Upper lobe of right lung (tissue), 1 donor: ENCODE data around the gene DLGAP3. TPM values are rescaled to one million over a fixed set of nuclear protein-coding genes. Genes with fewer than 3 reads are reported as not detected.

Source experiments
- ATAC-seq: fragments of 200-7000 bp; cut with Tn5 transposase; one replicate; pipeline ENCODE4 v1.9.1; 2020; ENCODE audit warnings: mild to moderate bottlenecking, moderate library complexity
- DNase-seq: peaks from one replicate; pipeline ENCODE4 v3.0.0-alpha.2; 2020
- H3K27ac ChIP-seq: fragments of 200-600 bp; one replicate; pipeline ENCODE4 v1.8.0; 2022
- H3K27me3 ChIP-seq: fragments of 200-600 bp; one replicate; pipeline ENCODE4 v1.8.0; 2022; ENCODE audit warnings: mild to moderate bottlenecking
- H3K36me3 ChIP-seq: fragments of 200-600 bp; one replicate; pipeline ENCODE4 v1.8.0; 2022
- H3K4me1 ChIP-seq: fragments of 200-600 bp; one replicate; pipeline ENCODE4 v1.8.0; 2022
- H3K4me3 ChIP-seq: fragments of 200-600 bp; one replicate; pipeline ENCODE4 v1.8.0; 2022; ENCODE audit warnings: mild to moderate bottlenecking
- H3K9me3 ChIP-seq: fragments of 200-600 bp; one replicate; pipeline ENCODE4 v1.8.0; 2022
- intact Hi-C: fragments of 100-400 bp; cut with DNase I; formaldehyde crosslinking; loops from one replicate; pipeline ENCODE4 v1.11.0; 2022
- total RNA-seq: library from RNA; stranded (reverse); fragmentation: NEBNext Ultra II Directional; extraction: Animal tissue kit (Norgen Biotek cat#: 25700); gene quantifications from one replicate; pipeline ENCODE4 v1.2.1, GENCODE V29; 2021
- TF ChIP-seq, protein P1 (sequence below): fragments of 200-600 bp; IDR thresholded peaks from one replicate; pipeline ENCODE4 v1.8.0; 2022; ENCODE audit warnings: antibody characterized with exemption
- donor health status: DM: no; HTN: yes; CAD: no; lungs with severe emphysema.

The DLGAP3 gene
- total RNA-seq, 1 donor from 2014 or later = 0.35 TPM

DNA sequence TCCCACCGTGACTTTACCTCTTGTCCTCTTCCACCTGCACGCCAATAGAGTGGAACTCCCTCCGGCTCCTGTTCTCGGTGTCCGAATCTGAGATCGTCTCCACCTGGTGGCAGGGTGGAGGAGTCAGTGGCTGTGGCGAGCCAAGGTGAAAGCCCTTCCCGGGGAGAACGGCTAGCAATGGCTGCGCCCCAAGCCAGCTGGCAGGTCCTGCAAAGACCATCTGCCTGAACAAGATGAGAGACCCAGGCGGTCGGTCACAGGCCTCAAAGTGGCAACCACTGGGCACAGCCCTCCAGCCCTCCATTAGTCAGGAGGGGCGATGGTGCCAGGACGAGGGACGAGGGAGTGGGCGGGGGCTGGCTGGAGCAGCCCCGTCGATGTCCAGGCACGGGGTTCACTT is 44.5 kb downstream of the DLGAP3 start:
- H3K4me1 ChIP-seq = peaks cover 5% of the 10 kb centered on the region
- no peak for ATAC-seq
- no peaks in the 10 kb centered on the region for H3K9me3 ChIP-seq
- H3K36me3 ChIP-seq = no peaks in the 10 kb centered on the region
- DNase-seq = no peak
- TF ChIP-seq, protein P1, sequence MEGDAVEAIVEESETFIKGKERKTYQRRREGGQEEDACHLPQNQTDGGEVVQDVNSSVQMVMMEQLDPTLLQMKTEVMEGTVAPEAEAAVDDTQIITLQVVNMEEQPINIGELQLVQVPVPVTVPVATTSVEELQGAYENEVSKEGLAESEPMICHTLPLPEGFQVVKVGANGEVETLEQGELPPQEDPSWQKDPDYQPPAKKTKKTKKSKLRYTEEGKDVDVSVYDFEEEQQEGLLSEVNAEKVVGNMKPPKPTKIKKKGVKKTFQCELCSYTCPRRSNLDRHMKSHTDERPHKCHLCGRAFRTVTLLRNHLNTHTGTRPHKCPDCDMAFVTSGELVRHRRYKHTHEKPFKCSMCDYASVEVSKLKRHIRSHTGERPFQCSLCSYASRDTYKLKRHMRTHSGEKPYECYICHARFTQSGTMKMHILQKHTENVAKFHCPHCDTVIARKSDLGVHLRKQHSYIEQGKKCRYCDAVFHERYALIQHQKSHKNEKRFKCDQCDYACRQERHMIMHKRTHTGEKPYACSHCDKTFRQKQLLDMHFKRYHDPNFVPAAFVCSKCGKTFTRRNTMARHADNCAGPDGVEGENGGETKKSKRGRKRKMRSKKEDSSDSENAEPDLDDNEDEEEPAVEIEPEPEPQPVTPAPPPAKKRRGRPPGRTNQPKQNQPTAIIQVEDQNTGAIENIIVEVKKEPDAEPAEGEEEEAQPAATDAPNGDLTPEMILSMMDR = no peak
- H3K27me3 ChIP-seq = peaks cover 45% of the 10 kb centered on the region
- no peak overlapping the region for H3K27ac ChIP-seq
- intact Hi-C loops = no loop called here
- no peak overlapping the region for H3K4me3 ChIP-seq

DNA sequence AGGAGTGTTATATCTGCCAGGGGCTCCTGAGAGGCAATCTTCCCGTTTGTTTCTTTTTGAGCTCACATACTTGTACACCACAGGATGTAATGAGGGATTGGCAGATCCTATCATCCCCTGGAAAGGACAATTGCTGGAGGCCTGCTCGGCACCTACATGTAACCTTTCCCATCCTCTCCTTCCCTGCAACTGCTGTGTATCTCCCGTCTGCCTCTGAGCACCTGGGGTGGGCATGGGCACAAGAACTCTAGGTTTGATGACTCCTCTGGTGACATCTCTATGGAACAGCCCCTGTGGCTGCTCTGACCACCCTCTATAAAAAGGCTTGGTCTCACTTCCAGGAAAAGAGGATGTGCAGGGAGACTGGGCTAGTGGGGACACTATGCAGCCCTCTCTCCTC is 44.9 kb downstream of the DLGAP3 start:
- ATAC-seq = no peak
- Histone ChIP-seq H3K4me1 (peaks cover 5% of the 10 kb centered on the region), H3K27ac (no peak overlapping the region), H3K4me3 (no peak overlapping the region), H3K36me3 (no peaks in the 10 kb centered on the region), H3K27me3 (peaks cover 45% of the 10 kb centered on the region), H3K9me3 (no peaks in the 10 kb centered on the region)
- TF ChIP-seq, protein P1 = no peak
- intact Hi-C loops = no loop called here
- no peak for DNase-seq

DNA sequence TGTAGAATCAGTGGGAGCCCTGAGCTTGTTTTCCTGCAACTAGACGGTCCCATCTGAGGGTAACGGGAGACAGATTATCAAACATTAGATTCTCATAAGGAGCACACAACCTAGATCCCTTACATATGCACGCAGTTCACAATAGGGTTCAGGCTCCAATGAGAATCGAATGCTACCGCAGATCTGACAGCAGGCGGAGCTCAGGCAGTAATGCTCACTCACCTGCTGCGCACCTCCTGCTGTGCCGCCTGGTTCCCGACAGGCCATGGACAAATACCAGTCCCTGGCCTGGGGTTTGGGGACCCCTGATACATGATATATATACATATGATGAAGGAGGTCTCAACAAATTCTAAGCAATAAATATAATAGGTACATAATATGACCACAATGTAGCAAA is 50.2 kb downstream of the DLGAP3 start:
- no peak overlapping the region for H3K4me3 ChIP-seq
- no peak for ATAC-seq
- H3K27ac ChIP-seq = no peak overlapping the region
- TF ChIP-seq, protein P1 = no peak
- no peaks in the 10 kb centered on the region for H3K4me1 ChIP-seq
- DNase-seq = no peak
- intact Hi-C loops = no loop called here
- no peaks in the 10 kb centered on the region for H3K36me3 ChIP-seq
- no peaks in the 10 kb centered on the region for H3K9me3 ChIP-seq
- H3K27me3 ChIP-seq = peaks cover 23% of the 10 kb centered on the region

DNA sequence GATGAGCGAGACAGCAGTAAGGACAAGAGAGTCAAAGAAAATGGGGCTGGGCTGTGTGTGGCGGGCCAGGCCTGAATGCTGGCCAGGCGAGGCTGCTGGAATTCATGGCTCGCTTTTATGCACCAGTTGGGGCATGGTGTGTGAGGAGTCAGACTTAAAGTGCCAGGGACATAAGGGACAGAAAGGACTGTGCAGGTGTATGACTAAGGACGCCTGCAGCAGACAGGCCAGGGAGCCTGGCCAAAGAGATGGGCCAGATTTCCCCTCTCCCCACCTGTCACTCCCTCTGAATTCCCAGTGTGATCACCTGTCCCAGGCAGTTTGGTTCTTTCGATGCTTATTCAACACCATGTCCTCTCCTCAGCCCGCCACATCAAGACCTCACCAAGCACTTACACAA is 53.0 kb downstream of the DLGAP3 start:
- TF ChIP-seq, protein P1 = no peak
- H3K27me3 ChIP-seq = peaks cover 6% of the 10 kb centered on the region
- intact Hi-C loops = no loop called here
- H3K9me3 ChIP-seq = no peaks in the 10 kb centered on the region
- ATAC-seq = no peak
- no peak overlapping the region for H3K27ac ChIP-seq
- H3K4me1 ChIP-seq = no peaks in the 10 kb centered on the region
- no peaks in the 10 kb centered on the region for H3K36me3 ChIP-seq
- H3K4me3 ChIP-seq = no peak overlapping the region
- DNase-seq = no peak

DNA sequence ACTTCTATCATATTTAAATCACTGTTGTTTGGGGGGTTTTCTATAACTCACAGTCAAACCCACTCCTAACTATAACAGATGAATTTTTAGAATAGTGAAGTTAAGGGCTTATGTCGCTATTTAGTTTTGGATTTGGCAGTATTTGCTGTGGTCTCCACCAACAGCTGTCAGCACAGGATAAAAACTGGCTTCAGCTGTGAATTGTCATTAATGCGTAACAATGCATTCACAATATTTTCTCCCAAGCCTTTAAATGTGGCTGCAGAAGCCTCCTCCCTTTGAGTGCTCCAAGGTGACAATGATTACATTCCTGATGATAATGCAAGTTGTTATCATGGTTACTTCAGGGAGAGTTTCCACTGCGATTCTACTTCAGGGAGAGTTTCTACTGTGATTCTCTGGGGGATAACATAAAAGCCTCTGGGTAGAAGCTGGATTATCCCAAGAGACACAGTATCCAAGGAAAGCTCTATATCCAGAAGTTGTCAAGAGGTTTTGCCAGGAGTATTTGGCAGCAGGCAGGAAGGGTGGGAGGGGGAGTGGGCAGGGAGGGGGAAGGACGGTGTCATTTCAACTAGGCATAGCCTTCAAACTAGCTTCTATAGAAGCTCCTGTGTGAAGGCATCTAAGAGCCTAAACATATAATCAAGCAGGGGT is 55.0 kb downstream of the DLGAP3 start:
- TF ChIP-seq, protein P1 = no peak
- H3K36me3 ChIP-seq = no peaks in the 10 kb centered on the region
- no peaks in the 10 kb centered on the region for H3K4me1 ChIP-seq
- ATAC-seq (no peak), DNase-seq (no peak)
- H3K4me3 ChIP-seq = no peak overlapping the region
- H3K27ac ChIP-seq = no peak overlapping the region
- intact Hi-C loops = no loop called here
- peaks cover 6% of the 10 kb centered on the region for H3K27me3 ChIP-seq
- H3K9me3 ChIP-seq = no peaks in the 10 kb centered on the region

DNA sequence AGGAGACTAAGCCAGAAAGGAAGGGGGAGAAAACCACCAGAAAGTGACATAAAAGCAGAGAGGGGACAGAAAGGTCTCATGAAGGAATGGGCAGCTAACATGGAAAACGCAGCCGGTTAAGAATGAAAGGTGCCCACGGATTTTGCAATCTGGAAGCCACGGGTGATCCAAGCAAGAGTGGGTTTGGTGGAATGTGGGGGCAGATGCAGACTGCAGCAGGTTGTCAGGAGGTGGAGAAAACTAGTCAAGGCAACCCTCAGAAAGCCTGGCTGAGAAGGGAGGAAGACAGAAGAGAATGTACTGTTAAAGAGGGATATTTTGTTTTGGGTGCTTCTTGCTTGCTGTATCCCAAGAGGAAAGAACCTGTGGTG is 57.3 kb downstream of the DLGAP3 start:
- ATAC-seq = no peak
- H3K27me3 ChIP-seq = peaks cover 6% of the 10 kb centered on the region

More for the DNA sequence above, 57.3 kb downstream of the DLGAP3 start:
- no peak for DNase-seq
- TF ChIP-seq, protein P1 = no peak
- Histone ChIP-seq H3K9me3 (no peaks in the 10 kb centered on the region), H3K36me3 (no peaks in the 10 kb centered on the region), H3K27ac (no peak overlapping the region), H3K4me1 (no peaks in the 10 kb centered on the region), H3K4me3 (no peak overlapping the region)
- intact Hi-C loops = no loop called here
